H1 (cell line): Measurements from ENCODE around the gene PDCD10. TPM values are rescaled to one million over a fixed set of nuclear protein-coding genes. Genes with fewer than 3 reads are reported as not detected.

Experiments used
- CTCF ChIA-PET: fragments of 300-600 bp; sonication (Branson Sonifier 250); formaldehyde crosslinking; loops from one replicate; lab custom pipeline; 2021; ENCODE audit not compliant: partially characterized antibody; lab: Charles Lee
- POLR2A ChIA-PET: fragments of 300-600 bp; sonication (Branson Sonifier 250); formaldehyde crosslinking; loops from one replicate; lab custom pipeline; 2021; ENCODE audit warnings: inconsistent platforms; ENCODE audit not compliant: partially characterized antibody; lab: Charles Lee
- DNase-seq, 2 experiments: peaks; one replicate each; pipeline versions ENCODE4 v3.0.0 to v3.0.0-alpha.2; 2010 to 2022; ENCODE audit warnings: low spot score in 2 of 2, low read depth in 1 of 2, mixed read lengths in 1 of 2
- FAIRE-seq: peaks from 2 replicates; lab custom pipeline; 2011; peaks lifted over from hg19 to GRCh38; lab: Jason Lieb, UNC
- H2AFZ ChIP-seq: 2 replicates; pipeline ENCODE4 v1.8.1; 2012; ENCODE audit warnings: low read length, inconsistent platforms
- H2AK5ac ChIP-seq: 2 replicates; pipeline ENCODE4 v1.6.1; 2013; ENCODE audit warnings: low read depth, low read length
- H2BK120ac ChIP-seq: replicated peaks from 2 replicates; pipeline ENCODE3; 2013; ENCODE audit warnings: low read depth, low read length, inconsistent platforms
- H2BK12ac ChIP-seq: 2 replicates; pipeline ENCODE4 v1.6.1; 2013; ENCODE audit warnings: low read depth, low read length
- H2BK15ac ChIP-seq: 2 replicates; pipeline ENCODE4 v1.6.1; 2013; ENCODE audit warnings: low read length
- H2BK20ac ChIP-seq: 2 replicates; pipeline ENCODE4 v1.6.1; 2013; ENCODE audit warnings: low read length
- H2BK5ac ChIP-seq: 2 replicates; pipeline ENCODE4 v1.6.1; 2013; ENCODE audit warnings: low read depth, low read length
- H3K14ac ChIP-seq: 2 replicates; pipeline ENCODE4 v1.6.1; 2013; ENCODE audit warnings: inconsistent platforms; ENCODE audit not compliant: insufficient read length
- H3K18ac ChIP-seq: 2 replicates; pipeline ENCODE4 v1.6.1; 2013; ENCODE audit warnings: low read length; ENCODE audit errors: extremely low read depth
- H3K23ac ChIP-seq: 2 replicates; pipeline ENCODE4 v1.6.1; 2013; ENCODE audit warnings: inconsistent platforms; ENCODE audit not compliant: insufficient read length
- H3K23me2 ChIP-seq: 2 replicates; pipeline ENCODE4 v1.6.1; 2013; ENCODE audit warnings: low read depth, low read length
- H3K27ac ChIP-seq: 2 replicates; pipeline ENCODE4 v1.6.1; 2011; ENCODE audit warnings: low read depth, low read length, inconsistent platforms
- H3K27me3 ChIP-seq, 4 experiments: replicated peaks in 1 of 4; 1 replicate in 1 of 4; 2 replicates in 3 of 4; pipeline versions ENCODE4 v1.6.1 to v1.8.1; 2011 to 2013; ENCODE audit warnings: low read length in 3 of 4, mild to moderate bottlenecking in 3 of 4, inconsistent platforms in 2 of 4, mixed read lengths in 2 of 4, moderate library complexity in 1 of 4; ENCODE audit not compliant: control insufficient read depth in 3 of 4, insufficient read depth in 3 of 4; ENCODE audit errors: extremely low read depth in 1 of 4
- H3K36me3 ChIP-seq, 4 experiments: 2 replicates each; pipeline versions ENCODE4 v1.6.1 to v1.8.1; 2011 to 2013; ENCODE audit warnings: mild to moderate bottlenecking in 4 of 4, low read length in 3 of 4, moderate library complexity in 2 of 4, control low read depth in 1 of 4, inconsistent platforms in 1 of 4; ENCODE audit not compliant: insufficient read depth in 4 of 4, control insufficient read depth in 2 of 4
- H3K4ac ChIP-seq: replicated peaks from 2 replicates; pipeline ENCODE3; 2013; ENCODE audit warnings: low read length, low read depth, mixed read lengths, inconsistent platforms; ENCODE audit not compliant: insufficient read length
- H3K4me1 ChIP-seq, 4 experiments: replicated peaks in 1 of 4; 1 replicate in 1 of 4; 2 replicates in 3 of 4; pipeline versions ENCODE4 v1.6.1 to v1.8.1; 2011 to 2013; ENCODE audit warnings: low read length in 3 of 4, inconsistent platforms in 2 of 4, mixed read lengths in 1 of 4; ENCODE audit not compliant: insufficient read depth in 4 of 4, control insufficient read depth in 3 of 4
- H3K4me2 ChIP-seq, 2 experiments: 2 replicates each; pipeline versions ENCODE4 v1.6.1 to v1.8.1; 2011 to 2013; ENCODE audit warnings: low read depth in 2 of 2, low read length in 2 of 2, control low read depth in 1 of 2, inconsistent platforms in 1 of 2, mild to moderate bottlenecking in 1 of 2; ENCODE audit not compliant: insufficient read depth in 1 of 2
- H3K4me3 ChIP-seq, 4 experiments: fragments of 200-600, 300-600 bp in 1 of 4; sonication (generic), shearing (Covaris generic), sonication (Bioruptor Twin) in 1 of 4; 2 replicates each; pipeline versions ENCODE4 v1.5.1 to v1.8.1; 2011 to 2016; ENCODE audit warnings: low read length in 4 of 4, low read depth in 3 of 4, control low read depth in 2 of 4, inconsistent platforms in 2 of 4, mild to moderate bottlenecking in 2 of 4, mixed read lengths in 1 of 4, moderate library complexity in 1 of 4; ENCODE audit not compliant: insufficient read depth in 2 of 4; ENCODE audit errors: extremely low read depth in 1 of 4
- H3K56ac ChIP-seq: replicated peaks from 2 replicates; pipeline ENCODE3; 2013; ENCODE audit warnings: low read depth, mild to moderate bottlenecking, mixed read lengths, low read length, inconsistent platforms; ENCODE audit not compliant: insufficient read length
- H3K79me1 ChIP-seq: 2 replicates; pipeline ENCODE4 v1.6.1; 2013; ENCODE audit warnings: low read depth, low read length, control low read depth
- H3K79me2 ChIP-seq, 2 experiments: 2 replicates each; pipeline versions ENCODE4 v1.6.1 to v1.8.1; 2012 to 2013; ENCODE audit warnings: low read length in 2 of 2, mild to moderate bottlenecking in 2 of 2, inconsistent platforms in 1 of 2; ENCODE audit not compliant: insufficient read depth in 2 of 2, control insufficient read depth in 1 of 2
- H3K9ac ChIP-seq, 4 experiments: replicated peaks in 1 of 4; 1 replicate in 1 of 4; 2 replicates in 3 of 4; pipeline versions ENCODE4 v1.6.1 to v1.8.1; 2011 to 2013; ENCODE audit warnings: low read depth in 3 of 4, low read length in 3 of 4, control low read depth in 2 of 4, mild to moderate bottlenecking in 2 of 4, moderate library complexity in 2 of 4, inconsistent platforms in 1 of 4; ENCODE audit errors: extremely low read depth in 1 of 4
- H3K9me3 ChIP-seq, 2 experiments: 2 replicates each; pipeline versions ENCODE4 v1.6.1 to v1.8.1; 2012 to 2013; ENCODE audit warnings: mild to moderate bottlenecking in 2 of 2, moderate library complexity in 2 of 2, control low read depth in 1 of 2, inconsistent platforms in 1 of 2, low read depth in 1 of 2, low read length in 1 of 2, mixed read lengths in 1 of 2; ENCODE audit not compliant: insufficient read depth in 2 of 2
- H4K20me1 ChIP-seq, 2 experiments: replicated peaks in 1 of 2; 2 replicates each; pipeline versions ENCODE3 to v1.8.1; 2011 to 2013; ENCODE audit warnings: inconsistent platforms in 2 of 2, low read length in 2 of 2, mild to moderate bottlenecking in 1 of 2; ENCODE audit not compliant: insufficient read depth in 2 of 2, control insufficient read depth in 1 of 2
- H4K5ac ChIP-seq: 2 replicates; pipeline ENCODE4 v1.6.1; 2013; ENCODE audit warnings: low read length, low read depth, mixed read lengths, inconsistent platforms; ENCODE audit not compliant: insufficient read length
- H4K8ac ChIP-seq: 2 replicates; pipeline ENCODE4 v1.8.0; 2013; ENCODE audit warnings: mild to moderate bottlenecking, moderate library complexity, low read length, inconsistent platforms; ENCODE audit not compliant: insufficient read depth; ENCODE audit errors: extremely low read depth
- H4K91ac ChIP-seq: replicated peaks from 2 replicates; pipeline ENCODE3; 2013; ENCODE audit warnings: low read length, mixed read lengths, inconsistent platforms; ENCODE audit not compliant: insufficient read length
- ASH2L ChIP-seq: fragments of 200-600, 300-600 bp; sonication (generic); IDR thresholded peaks from one replicate; pipeline ENCODE4 v1.7.1; 2017; ENCODE audit warnings: low read length
- BACH1 ChIP-seq: IDR thresholded peaks from 2 replicates; pipeline ENCODE4 v1.6.1; 2012; ENCODE audit warnings: low read length, improper control_type of control experiment
- BCL11A ChIP-seq, 2 experiments: IDR thresholded peaks; one replicate each; pipeline ENCODE4 v1.6.1; 2011; ENCODE audit warnings: low read depth in 2 of 2, low read length in 2 of 2, mild to moderate bottlenecking in 2 of 2
- CBX5 ChIP-seq: fragments of 300-800, 300-1000 bp; sonication (generic); IDR thresholded peaks from 2 replicates; pipeline ENCODE4 v1.7.1; 2016; ENCODE audit warnings: antibody characterized with exemption, low read length, low read depth
- E2F6 ChIP-seq: IDR thresholded peaks from 2 replicates; pipeline ENCODE4 v1.6.1; 2012; ENCODE audit warnings: inconsistent platforms
- EP300 ChIP-seq, 2 experiments: IDR thresholded peaks; 1 replicate in 1 of 2; 2 replicates in 1 of 2; pipeline ENCODE4 v1.6.1; 2011 to 2012; ENCODE audit warnings: low read depth in 2 of 2, low read length in 2 of 2, mild to moderate bottlenecking in 2 of 2, borderline replicate concordance in 1 of 2, inconsistent platforms in 1 of 2, moderate library complexity in 1 of 2
- KDM1A ChIP-seq: fragments of 200-600, 300-600 bp; sonication (generic); IDR thresholded peaks from 2 replicates; pipeline ENCODE4 v1.7.1; 2016; ENCODE audit warnings: mild to moderate bottlenecking, low read length, borderline replicate concordance
- RBBP5 ChIP-seq: IDR thresholded peaks from 2 replicates; pipeline ENCODE4 v1.7.1; 2012; ENCODE audit warnings: low read depth, mild to moderate bottlenecking, inconsistent platforms, low read length, moderate library complexity, borderline replicate concordance
- SAP30 ChIP-seq: fragments of 300-600 bp; sonication (generic); IDR thresholded peaks from 2 replicates; pipeline ENCODE4 v1.7.1; 2012; ENCODE audit warnings: low read length, moderate library complexity, mild to moderate bottlenecking, inconsistent platforms; ENCODE audit not compliant: insufficient read depth, insufficient replicate concordance
- TAF1 ChIP-seq: IDR thresholded peaks from 2 replicates; pipeline ENCODE4 v1.6.1; 2011; ENCODE audit warnings: mild to moderate bottlenecking, low read depth, low read length
- TBP ChIP-seq: IDR thresholded peaks from 2 replicates; pipeline ENCODE4 v1.6.1; 2011; ENCODE audit warnings: low read depth, low read length, improper control_type of control experiment
- TCF12 ChIP-seq: IDR thresholded peaks from 2 replicates; pipeline ENCODE4 v1.6.1; 2011; ENCODE audit warnings: low read depth, mild to moderate bottlenecking, low read length
- TEAD4 ChIP-seq: IDR thresholded peaks from 2 replicates; pipeline ENCODE4 v1.6.1; 2012; ENCODE audit warnings: low read depth, low read length, inconsistent platforms, mixed read lengths
- WGBS, 2 experiments: shearing (Covaris generic) in 1 of 2; methylation state at CpG; one replicate each; pipeline versions ENCODE4 v1.1.6 to v1.1.7; 2013 to 2015; ENCODE audit warnings: low lambda C conversion rate in 2 of 2, mixed read lengths in 2 of 2, inconsistent platforms in 1 of 2, low coverage in 1 of 2, missing lambda C conversion rate in 1 of 2; ENCODE audit not compliant: insufficient replicate concordance in 2 of 2, insufficient coverage in 1 of 2, insufficient read length in 1 of 2; ENCODE audit errors: extremely low coverage in 1 of 2, missing lambda C conversion rate in 1 of 2; 5-methylcytosine and 5-hydroxymethylcytosine counted together
- polyA plus RNA-seq, 7 experiments: library from polyadenylated mRNA; depleted of rRNA in 3 of 7; stranded (reverse) in 5 of 7; unstranded in 2 of 7; fragments of >200 nt in 5 of 7; fragments of 200-250 nt in 2 of 7; gene quantifications; 1 replicate in 5 of 7; 2 replicates in 1 of 7; 4 replicates in 1 of 7; pipeline versions ENCODE4 v1.2.1 to v1.2.3, GENCODE V29; 2011 to 2013; ENCODE audit warnings: missing spikeins in 2 of 7, mixed read lengths in 2 of 7
- total RNA-seq: library from RNA; stranded (reverse); fragmentation: NEBNext Ultra II Directional; extraction: Animal tissue kit (Norgen Biotek cat#: 25700); gene quantifications from 2 replicates; pipeline ENCODE4 v1.2.1, GENCODE V29; 2021

PDCD10 gene
- total and polyA plus RNA-seq, 2 of the 8 experiments (the other 6 are each of a cell fraction or from before 2014, with no cell fraction given) = 52.0 to 76.6 TPM

GRCh38 chr3:167671878-167672427 lies 62.7 kb downstream of the PDCD10 start:
- H3K56ac ChIP-seq = no peak overlapping the region
- no peak overlapping the region for H2BK12ac ChIP-seq
- no peak overlapping the region for H2AFZ ChIP-seq
- no peaks in the 10 kb centered on the region for H4K20me1 ChIP-seq
- peaks cover 0 to 35% (median 14%) of the 10 kb centered on the region in 4 experiments; a peak in 4 of 8 replicates for H3K36me3 ChIP-seq
- no peak for FAIRE-seq
- H4K8ac ChIP-seq = no peak overlapping the region
- H4K91ac ChIP-seq = no peak overlapping the region
- no peak overlapping the region for H3K27ac ChIP-seq
- H3K23ac ChIP-seq = no peak overlapping the region
- no peak overlapping the region for H3K4me2 ChIP-seq
- no peaks in the 10 kb centered on the region for H3K23me2 ChIP-seq
- POLR2A ChIA-PET = interaction anchor here (1.2 kb wide), 1 partner anchor 9 kb away, joined by 3 read pairs; no protein-coding TSS in a partner anchor
- no peak overlapping the region for H2BK20ac ChIP-seq
- H2BK5ac ChIP-seq = no peak overlapping the region
- H2BK120ac ChIP-seq = no peak overlapping the region
- H3K27me3 ChIP-seq = no peaks in the 10 kb centered on the region
- no peaks in the 10 kb centered on the region for H3K79me2 ChIP-seq
- no peak overlapping the region for H2BK15ac ChIP-seq
- H3K9me3 ChIP-seq = peaks cover 0 to 5% of the 10 kb centered on the region in 2 experiments; a peak in 1 of 4 replicates
- H3K18ac ChIP-seq = no peak overlapping the region
- no peak overlapping the region for H3K4ac ChIP-seq
- no peak for DNase-seq
- no peak overlapping the region for H3K9ac ChIP-seq
- no peak overlapping the region for H2AK5ac ChIP-seq
- H3K4me3 ChIP-seq = no peak overlapping the region
- no peaks in the 10 kb centered on the region for H3K79me1 ChIP-seq
- H4K5ac ChIP-seq = no peak overlapping the region
- H3K14ac ChIP-seq = no peak overlapping the region
- H3K4me1 ChIP-seq = no peaks in the 10 kb centered on the region
- 93% methylated on average over 4 of the region's 4 CpGs; no CpG with 5 or more reads in 1 of the 2 experiments for WGBS, 2 experiments
- CTCF ChIA-PET = interaction anchor here (0.7 to 4.4 kb wide), 3 partner anchors 13 to 211 kb away, joined by 3 to 28 read pairs (median 4); no protein-coding TSS in a partner anchor
- TF ChIP-seq TCF12 = no peak
- TF ChIP-seq EP300 (IDR thresholded peaks at IDR 0.05; ENCODE audit: borderline replicate concordance in 1 of 2, low read depth in 2 of 2, low read length in 2 of 2) = no peak
- no peak for TF ChIP-seq TAF1
- TF ChIP-seq TBP = no peak
- no peak for TF ChIP-seq ASH2L
- TF ChIP-seq E2F6 = no peak
- no peak for TF ChIP-seq TEAD4
- TF ChIP-seq BACH1 = no peak
- TF ChIP-seq SAP30 = no peak
- TF ChIP-seq KDM1A = no peak
- TF ChIP-seq CBX5 = no peak
- TF ChIP-seq BCL11A (IDR thresholded peaks at IDR 0.05; ENCODE audit: low read depth in 2 of 2, low read length in 2 of 2) = no peak
- TF ChIP-seq RBBP5 = no peak
